AG04450 (cell line): Measurements from ENCODE around the gene LONP1. TPM values are rescaled to one million over a fixed set of nuclear protein-coding genes. Genes with fewer than 3 reads are reported as not detected.
"Not testable (repeated sequence)": the region's sequence is repeated elsewhere in the genome, so short reads cannot be mapped to it uniquely, and the experiment has no call there.

ENCODE experiments used
- CTCF ChIA-PET: fragments of 300-600, 350-600 bp; formaldehyde crosslinking; extraction: SDS; loops from one replicate; lab custom pipeline; 2022; ENCODE audit warnings: antibody characterized with exemption, inconsistent platforms; lab: Charles Lee
- POLR2A ChIA-PET: fragments of 350-600 bp; formaldehyde crosslinking; extraction: SDS; loops from one replicate; lab custom pipeline; 2021; ENCODE audit warnings: antibody characterized with exemption, inconsistent platforms; lab: Yijun Ruan, JAX
- DNase-seq: peaks from one replicate; pipeline ENCODE4 v3.0.0-alpha.2; 2011; ENCODE audit warnings: low read depth, low spot score
- H3K27ac ChIP-seq: one replicate; pipeline ENCODE4 v1.5.1; 2012; ENCODE audit warnings: low read depth, low read length, control low read depth
- H3K27me3 ChIP-seq: one replicate; pipeline ENCODE4 v1.6.0; 2012; ENCODE audit warnings: low read length; ENCODE audit not compliant: control insufficient read depth, insufficient read depth
- H3K4me3 ChIP-seq: 2 replicates; pipeline ENCODE4 v1.5.1; 2011; ENCODE audit warnings: mild to moderate bottlenecking, low read depth, low read length, control low read depth
- H3K9me3 ChIP-seq: 2 replicates; pipeline ENCODE4 v1.5.1; 2012; ENCODE audit warnings: low read length; ENCODE audit not compliant: control insufficient read depth, insufficient read depth
- polyA plus RNA-seq: library from polyadenylated mRNA; depleted of rRNA; stranded (reverse); fragments of >200 nt; gene quantifications from 2 replicates; pipeline ENCODE4 v1.2.3, GENCODE V29; 2011
- TF ChIP-seq, protein P1 (sequence below): IDR thresholded peaks from 2 replicates; pipeline ENCODE4 v1.5.1; 2011; ENCODE audit warnings: low read depth, low read length, control low read depth, inconsistent platforms

The LONP1 gene
- polyA plus RNA-seq, 1 experiment: 37.8 TPM

DNA sequence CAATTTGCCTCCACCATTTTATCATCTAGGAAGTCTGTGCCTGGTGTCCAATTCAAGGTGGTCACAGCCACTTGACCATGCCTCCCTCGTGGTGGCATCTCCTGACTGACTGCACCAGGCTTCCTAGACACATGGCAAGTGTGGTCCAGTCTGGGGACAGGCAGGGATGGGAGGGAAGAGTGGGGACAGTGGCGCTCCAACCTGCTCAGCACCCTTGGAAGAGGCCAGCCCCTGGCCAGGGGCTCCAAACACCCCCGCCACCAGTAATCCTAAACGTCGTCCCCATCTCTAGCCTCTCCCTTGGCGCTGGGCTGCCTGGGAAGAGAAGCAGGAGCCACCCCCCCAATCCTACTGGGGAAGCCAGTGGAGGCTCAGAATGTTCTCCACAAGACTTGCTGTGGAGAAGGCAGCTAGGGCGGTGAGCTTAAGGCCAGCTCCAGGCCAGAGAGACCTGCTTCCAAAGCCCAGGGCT lies 27.2 kb downstream of the LONP1 start:
- DNase-seq: no peak
- no peak overlapping the region for H3K4me3 ChIP-seq
- CTCF ChIA-PET: no interaction called here
- peak overlapping the region; percentile 47 for H3K27ac ChIP-seq
- TF ChIP-seq, protein P1, sequence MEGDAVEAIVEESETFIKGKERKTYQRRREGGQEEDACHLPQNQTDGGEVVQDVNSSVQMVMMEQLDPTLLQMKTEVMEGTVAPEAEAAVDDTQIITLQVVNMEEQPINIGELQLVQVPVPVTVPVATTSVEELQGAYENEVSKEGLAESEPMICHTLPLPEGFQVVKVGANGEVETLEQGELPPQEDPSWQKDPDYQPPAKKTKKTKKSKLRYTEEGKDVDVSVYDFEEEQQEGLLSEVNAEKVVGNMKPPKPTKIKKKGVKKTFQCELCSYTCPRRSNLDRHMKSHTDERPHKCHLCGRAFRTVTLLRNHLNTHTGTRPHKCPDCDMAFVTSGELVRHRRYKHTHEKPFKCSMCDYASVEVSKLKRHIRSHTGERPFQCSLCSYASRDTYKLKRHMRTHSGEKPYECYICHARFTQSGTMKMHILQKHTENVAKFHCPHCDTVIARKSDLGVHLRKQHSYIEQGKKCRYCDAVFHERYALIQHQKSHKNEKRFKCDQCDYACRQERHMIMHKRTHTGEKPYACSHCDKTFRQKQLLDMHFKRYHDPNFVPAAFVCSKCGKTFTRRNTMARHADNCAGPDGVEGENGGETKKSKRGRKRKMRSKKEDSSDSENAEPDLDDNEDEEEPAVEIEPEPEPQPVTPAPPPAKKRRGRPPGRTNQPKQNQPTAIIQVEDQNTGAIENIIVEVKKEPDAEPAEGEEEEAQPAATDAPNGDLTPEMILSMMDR: no peak
- POLR2A ChIA-PET: no interaction called here
- peaks cover 9% of the 10 kb centered on the region; the same call in 1 of the 2 replicates for H3K9me3 ChIP-seq
- no peaks in the 10 kb centered on the region for H3K27me3 ChIP-seq

DNA sequence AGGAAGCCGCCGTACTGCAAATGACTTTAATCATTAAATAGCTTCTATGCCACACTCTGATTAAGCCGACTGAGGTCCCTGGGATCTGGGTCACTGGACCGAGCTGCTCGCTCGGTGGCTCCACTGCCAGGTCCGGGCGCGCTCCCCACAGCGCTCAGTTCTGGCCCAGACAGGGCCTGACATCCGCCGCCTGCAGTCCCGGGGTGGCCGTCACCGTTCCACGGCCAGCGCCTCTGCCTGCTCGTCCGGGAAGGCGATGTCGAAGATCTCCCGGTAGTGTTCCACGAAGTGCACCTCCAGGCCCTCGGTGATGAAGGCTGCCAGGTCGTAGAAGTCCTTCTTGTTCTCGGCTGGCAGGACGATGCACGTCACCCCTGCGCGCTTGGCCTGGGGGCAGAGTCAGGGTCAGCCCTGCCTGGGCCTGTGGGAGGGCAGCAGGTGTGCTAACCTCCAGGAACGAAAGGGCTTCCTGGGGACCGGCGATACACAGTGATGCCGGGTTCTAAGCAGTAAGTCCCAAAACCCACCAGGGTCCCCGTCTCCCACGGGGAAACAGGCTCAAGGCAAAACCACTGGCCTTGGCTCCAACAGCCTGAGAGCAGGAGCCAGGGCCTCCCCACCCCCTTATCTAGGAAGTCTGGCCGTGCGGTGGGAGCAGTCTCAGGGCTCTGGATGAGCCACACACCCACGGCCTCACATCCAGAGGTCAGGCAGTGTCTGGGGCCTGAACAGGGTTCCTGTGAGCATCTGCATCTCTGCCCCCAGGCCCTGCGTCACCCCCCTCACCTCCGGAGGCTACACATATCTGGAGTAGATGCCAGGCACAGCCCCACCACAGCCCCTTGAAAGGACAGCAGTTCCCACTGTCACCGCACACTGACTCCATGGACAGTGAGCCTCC lies 27.9 kb downstream of the LONP1 start:
- H3K27ac ChIP-seq: peak overlapping the region; percentile 47
- TF ChIP-seq, protein P1: no peak
- POLR2A ChIA-PET: interaction anchor here (0.7 to 2.7 kb wide), 3 partner anchors 27 to 72 kb away, joined by 3 to 14 read pairs (median 7); partner anchors contain the start of genes CATSPERD and LONP1

DNA sequence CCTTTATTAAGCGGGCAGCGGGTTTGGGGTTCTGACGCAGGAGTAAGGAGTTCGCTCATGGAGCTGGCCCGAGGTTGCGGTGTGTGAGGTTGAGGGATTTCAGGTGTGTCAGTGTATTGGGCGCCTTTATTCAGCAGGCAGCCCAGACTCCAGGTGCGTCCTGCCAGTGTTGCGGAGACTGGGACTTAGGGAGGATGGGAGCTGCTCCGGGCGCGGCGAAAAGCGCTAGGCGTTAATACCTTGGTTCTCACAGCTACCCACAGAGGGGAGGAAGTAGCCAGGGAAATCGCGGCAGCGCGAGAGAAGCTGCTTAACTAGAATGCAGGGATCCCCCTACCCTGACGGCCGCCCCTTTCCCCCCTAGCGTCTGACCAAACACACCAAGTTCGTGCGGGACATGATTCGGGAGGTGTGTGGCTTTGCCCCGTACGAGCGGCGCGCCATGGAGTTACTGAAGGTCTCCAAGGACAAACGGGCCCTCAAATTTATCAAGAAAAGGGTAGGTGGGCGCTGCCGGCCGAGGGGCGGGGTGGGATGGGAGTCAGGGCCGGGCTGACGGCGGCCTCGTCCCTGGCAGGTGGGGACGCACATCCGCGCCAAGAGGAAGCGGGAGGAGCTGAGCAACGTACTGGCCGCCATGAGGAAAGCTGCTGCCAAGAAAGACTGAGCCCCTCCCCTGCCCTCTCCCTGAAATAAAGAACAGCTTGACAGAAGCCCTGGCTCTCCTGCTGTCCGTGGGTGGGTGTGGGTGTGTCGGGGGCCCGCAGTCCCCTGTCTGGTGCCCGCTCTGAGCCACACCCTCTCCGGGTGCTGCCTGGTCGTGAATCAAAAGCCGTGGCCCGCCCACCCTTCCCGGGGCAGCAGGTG lies 28.8 kb downstream of the LONP1 start:
- Histone ChIP-seq H3K27ac (peak overlapping the region; percentile 21), H3K27me3 (no peaks in the 10 kb centered on the region), H3K9me3 (peaks cover 16% of the 10 kb centered on the region; the same call in 1 of the 2 replicates), H3K4me3 (peak overlapping the region; percentile 96)
- POLR2A ChIA-PET: interaction anchor here (0.7 to 2.7 kb wide), 5 partner anchors 18 to 72 kb away, joined by 3 to 14 read pairs (median 7); partner anchors contain the start of genes CATSPERD and LONP1
- TF ChIP-seq, protein P1: no peak
- DNase-seq: no peak
- CTCF ChIA-PET: no interaction called here

More for the DNA sequence above, 27.9 kb downstream of the LONP1 start:
- peaks cover 16% of the 10 kb centered on the region; the same call in 1 of the 2 replicates for H3K9me3 ChIP-seq
- peak overlapping the region; percentile 96 for H3K4me3 ChIP-seq
- no peaks in the 10 kb centered on the region for H3K27me3 ChIP-seq
- DNase-seq: no peak
- CTCF ChIA-PET: no interaction called here

- peak within 1 kb of the TSS; percentile 89 for H3K27ac ChIP-seq
- no peaks in the 10 kb centered on the region for H3K27me3 ChIP-seq
- H3K9me3 ChIP-seq: peaks cover 16% of the 10 kb centered on the region; the same call in 1 of the 2 replicates
- DNase-seq: peak; percentile 92
- ChIA-PET POLR2A (interaction anchor here (0.6 to 2.7 kb wide), 13 partner anchors 8 to 213 kb away, joined by 3 to 14 read pairs (median 5); partner anchors contain the start of genes CATSPERD, LONP1, NDUFA11 and SAFB), CTCF (interaction anchor here (0.5 to 3.5 kb wide), 14 partner anchors 8 to 1288 kb away, joined by 3 to 23 read pairs (median 4); partner anchors contain the start of genes CATSPERD, CHAF1A and DUS3L)
- peak within 1 kb of the TSS; percentile 96 for H3K4me3 ChIP-seq
- TF ChIP-seq, protein P1: peak; percentile 97
These were observed 29.6 kb downstream of the LONP1 start, which contains the start of gene RPL36 for GRCh38 chr19:5690125-5690954. RPL36 (plus strand) TSS chr19:5690295; CDS start chr19:5690508, 213 bp downstream.

DNA sequence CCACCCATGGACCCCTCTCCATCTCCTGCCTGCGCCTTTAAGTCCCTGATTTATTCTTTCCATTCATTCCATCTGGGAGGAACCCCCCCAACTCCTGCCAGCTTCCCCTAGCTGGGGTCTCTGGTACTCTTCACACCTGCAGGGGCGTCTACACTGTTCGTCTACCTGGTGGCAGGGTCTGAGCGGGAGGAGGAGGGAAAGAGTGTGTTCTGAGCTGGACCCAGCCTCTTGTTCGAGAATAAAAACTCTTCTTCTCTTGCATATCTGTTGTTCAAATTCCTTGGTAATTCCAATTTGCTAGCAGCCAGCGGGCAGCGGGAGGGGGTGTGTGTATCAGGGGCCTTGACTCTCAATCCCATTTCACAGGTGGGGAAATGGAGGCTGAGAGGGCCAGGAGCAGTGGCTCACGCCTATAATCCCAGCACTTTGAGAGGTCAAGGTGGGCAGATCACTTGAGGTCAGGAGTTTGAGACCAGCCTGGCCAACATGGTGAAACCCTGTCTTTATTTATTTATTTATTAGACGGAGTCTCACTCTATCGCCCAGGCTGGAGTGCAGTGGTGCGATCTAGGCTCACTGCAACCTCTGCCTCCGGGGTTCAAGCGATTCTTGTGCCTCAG lies 31.6 kb downstream of the LONP1 start:
- H3K27ac ChIP-seq, H3K27me3 ChIP-seq, H3K4me3 ChIP-seq, DNase-seq: not testable (repeated sequence)
- POLR2A ChIA-PET: interaction anchor here (0.6 kb wide), 1 partner anchor 91 kb away, joined by 12 read pairs; no protein-coding TSS in a partner anchor
- CTCF ChIA-PET: interaction anchor here (1.0 to 3.5 kb wide), 2 partner anchors 30 to 105 kb away, joined by 3 to 23 read pairs; no protein-coding TSS in a partner anchor
- peaks cover 14% of the 10 kb centered on the region; the same call in 1 of the 2 replicates for H3K9me3 ChIP-seq
